PC-9 (cell line): Measurements from ENCODE around the gene CREB3L1. TPM values are rescaled to one million over a fixed set of nuclear protein-coding genes. Genes with fewer than 3 reads are reported as not detected.

Experiments used
- BruUV-seq: library from RNA; stranded (reverse); fragments of 400-500 nt; replicated peaks from 2 replicates; lab custom pipeline; 2021; lab: Mats Ljungman, UMichigan
- CTCF ChIA-PET: fragments of 300-600 bp; sonication (Branson Sonifier 250); formaldehyde crosslinking; loops from one replicate; lab custom pipeline; 2022; ENCODE audit warnings: antibody characterized with exemption; lab: Charles Lee
- POLR2A ChIA-PET: fragments of 300-600 bp; sonication (Branson Sonifier 250); formaldehyde crosslinking; loops from one replicate; lab custom pipeline; 2022; ENCODE audit warnings: antibody characterized with exemption; ENCODE audit not compliant: unreplicated experiment; lab: Charles Lee
- DNase-seq, 2 experiments: peaks; one replicate each; pipeline versions ENCODE4 v3.0.0 to v3.0.0-alpha.2; 2015 to 2022; ENCODE audit warnings: mixed read lengths in 1 of 2
- H2AFZ ChIP-seq: fragments of 200-600 bp; sonication (generic); 2 replicates; pipeline ENCODE4 v1.8.1; 2017; ENCODE audit warnings: antibody characterized with exemption
- H3F3A ChIP-seq: fragments of 200-600 bp; sonication (generic); 2 replicates; pipeline ENCODE4 v1.8.1; 2017; ENCODE audit warnings: antibody characterized with exemption, mild to moderate bottlenecking, low read depth; ENCODE audit not compliant: insufficient read depth
- H3K27ac ChIP-seq: fragments of 200-600 bp; sonication (generic); 2 replicates; pipeline ENCODE4 v1.6.1; 2016; ENCODE audit warnings: mixed run types
- H3K27me3 ChIP-seq: fragments of 200-600 bp; sonication (generic); 2 replicates; pipeline ENCODE4 v1.6.1; 2016; ENCODE audit warnings: low read depth, mixed run types; ENCODE audit not compliant: insufficient read depth
- H3K36me3 ChIP-seq: fragments of 200-600 bp; sonication (generic); 2 replicates; pipeline ENCODE4 v1.6.1; 2016; ENCODE audit warnings: low read depth, mixed run types
- H3K4me1 ChIP-seq: fragments of 200-600 bp; sonication (generic); replicated peaks from 2 replicates; pipeline ENCODE4 v1.6.1; 2016; ENCODE audit warnings: mixed run types; ENCODE audit not compliant: insufficient read depth
- H3K4me2 ChIP-seq: fragments of 200-600 bp; sonication (generic); 2 replicates; pipeline ENCODE4 v1.6.1; 2017; ENCODE audit warnings: mixed run types
- H3K4me3 ChIP-seq: fragments of 200-600 bp; sonication (generic); 2 replicates; pipeline ENCODE4 v1.6.1; 2016; ENCODE audit warnings: mixed run types
- H3K79me2 ChIP-seq: fragments of 200-600 bp; sonication (generic); 2 replicates; pipeline ENCODE4 v1.6.1; 2017; ENCODE audit warnings: low read depth, mixed run types
- H3K9me2 ChIP-seq: fragments of 200-600 bp; sonication (generic); 2 replicates; pipeline ENCODE4 v1.8.1; 2017; ENCODE audit warnings: mild to moderate bottlenecking; ENCODE audit not compliant: insufficient read depth
- H3K9me3 ChIP-seq: fragments of 200-600 bp; sonication (generic); 2 replicates; pipeline ENCODE4 v1.8.1; 2016; ENCODE audit warnings: low read depth; ENCODE audit not compliant: insufficient read depth
- H4K20me1 ChIP-seq: fragments of 200-600 bp; sonication (generic); 2 replicates; pipeline ENCODE4 v1.8.1; 2017; ENCODE audit not compliant: insufficient read depth
- CTCF ChIP-seq: fragments of 200-600 bp; sonication (generic); conservative IDR thresholded peaks from 2 replicates; pipeline ENCODE4 v1.6.1; 2017; ENCODE audit warnings: mixed run types, antibody characterized with exemption, mild to moderate bottlenecking, moderate library complexity
- EZH2 ChIP-seq: fragments of 200-600 bp; sonication (generic); IDR thresholded peaks from 2 replicates; pipeline ENCODE4 v1.8.0; 2017; ENCODE audit warnings: antibody characterized with exemption, low read depth
- intact Hi-C: fragments of 100-400 bp; cut with micrococcal nuclease; formaldehyde crosslinking; loops from one replicate; pipeline ENCODE4 v1.10.0; 2022; ENCODE audit not compliant: unreplicated experiment
- total RNA-seq: library from RNA; stranded (reverse); gene quantifications from 2 replicates; pipeline ENCODE4 v1.2.3, GENCODE V29; 2021

The CREB3L1 gene
- total RNA-seq, 1 experiment from 2014 or later: 3.1 TPM

- intact Hi-C loops: loop anchor here (2.0 to 5.0 kb wide), 2 partner anchors 120 to 254 kb away; partner anchors contain the start of genes ATG13 and HARBI1
These were observed 85.6 kb downstream of the CREB3L1 start for GRCh38 chr11:46363031-46363407.

GRCh38 chr11:46363455-46364005 is 86.1 kb downstream of the CREB3L1 start:
- ChIA-PET POLR2A (interaction anchor here (0.6 kb wide), 1 partner anchor 129 kb away, joined by 3 read pairs; no protein-coding TSS in a partner anchor), CTCF (interaction anchor here (1.3 kb wide), 1 partner anchor 120 kb away, joined by 3 read pairs; no protein-coding TSS in a partner anchor)
- Histone ChIP-seq H4K20me1 (peaks cover 11% of the 10 kb centered on the region; the same call in 1 of the 2 replicates), H3K27me3 (no peaks in the 10 kb centered on the region), H3K27ac (peak overlapping the region; percentile 47; the same call in 1 of the 2 replicates), H3K79me2 (peaks cover 13% of the 10 kb centered on the region), H3K4me2 (peak overlapping the region; percentile 90), H3K9me3 (no peaks in the 10 kb centered on the region), H2AFZ (no peak overlapping the region), H3K9me2 (no peaks in the 10 kb centered on the region), H3K4me3 (peak overlapping the region; percentile 50; the same call in 1 of the 2 replicates), H3K36me3 (no peaks in the 10 kb centered on the region), H3K4me1 (peaks cover 22% of the 10 kb centered on the region), H3F3A (peaks cover 12% of the 10 kb centered on the region; the same call in 1 of the 2 replicates)
- intact Hi-C loops: loop anchor here (2.0 to 5.0 kb wide), 2 partner anchors 121 to 254 kb away; partner anchors contain the start of genes ATG13 and HARBI1
- BruUV-seq: no TSS peak
- peak; percentile 71 for TF ChIP-seq CTCF
- TF ChIP-seq EZH2: no peak
- DNase-seq: peak; percentile 89 to 93

More at GRCh38 chr11:46363031-46363407, 85.6 kb downstream of the CREB3L1 start:
- Histone ChIP-seq H4K20me1 (peaks cover 11% of the 10 kb centered on the region; the same call in 1 of the 2 replicates), H3K4me3 (peak overlapping the region; percentile 50; the same call in 1 of the 2 replicates), H3K4me2 (peak overlapping the region; percentile 90), H3K36me3 (no peaks in the 10 kb centered on the region), H3K79me2 (peaks cover 13% of the 10 kb centered on the region), H3K4me1 (peaks cover 22% of the 10 kb centered on the region), H3K27me3 (no peaks in the 10 kb centered on the region), H3F3A (peaks cover 12% of the 10 kb centered on the region; the same call in 1 of the 2 replicates), H2AFZ (no peak overlapping the region), H3K9me3 (no peaks in the 10 kb centered on the region), H3K9me2 (no peaks in the 10 kb centered on the region), H3K27ac (peak overlapping the region; percentile 47)
- no TSS peak for BruUV-seq
- DNase-seq: peak; percentile 86 to 89
- ChIA-PET CTCF (interaction anchor here (1.3 kb wide), 1 partner anchor 119 kb away, joined by 3 read pairs; no protein-coding TSS in a partner anchor), POLR2A (interaction anchor here (0.6 kb wide), 1 partner anchor 130 kb away, joined by 3 read pairs; no protein-coding TSS in a partner anchor)
- TF ChIP-seq CTCF (no peak), EZH2 (no peak)

- peak; percentile 57; the same call in 1 of the 2 replicates for TF ChIP-seq CTCF
- no peak for TF ChIP-seq EZH2
- Histone ChIP-seq H3K36me3 (no peaks in the 10 kb centered on the region), H4K20me1 (peaks cover 11% of the 10 kb centered on the region; the same call in 1 of the 2 replicates), H3K79me2 (peaks cover 13% of the 10 kb centered on the region), H3K9me3 (no peaks in the 10 kb centered on the region), H3K27ac (no peak overlapping the region), H3K4me2 (peak overlapping the region; percentile 90), H3F3A (peaks cover 14% of the 10 kb centered on the region; the same call in 1 of the 2 replicates), H3K27me3 (no peaks in the 10 kb centered on the region), H3K4me3 (no peak overlapping the region), H3K9me2 (no peaks in the 10 kb centered on the region), H3K4me1 (peaks cover 22% of the 10 kb centered on the region), H2AFZ (no peak overlapping the region)
- CTCF ChIA-PET: interaction anchor here (1.3 kb wide), 1 partner anchor 120 kb away, joined by 3 read pairs; no protein-coding TSS in a partner anchor
- intact Hi-C loops: loop anchor here (5.0 kb wide), 1 partner anchor 253 kb away; the partner anchor contains the start of genes ATG13 and HARBI1
- no peak for DNase-seq
- no TSS peak for BruUV-seq
- POLR2A ChIA-PET: no interaction called here
These were observed 86.6 kb downstream of the CREB3L1 start for GRCh38 chr11:46364056-46364455.
